ENCODE results near the gene DCLK3. TPM values are rescaled to one million over a fixed set of nuclear protein-coding genes. Genes with fewer than 3 reads are reported as not detected.

The DCLK3 gene
- total and polyA plus RNA-seq, 2 donors (not counting 1 experiment from before 2014, with no cell fraction given) = not detected

DNA sequence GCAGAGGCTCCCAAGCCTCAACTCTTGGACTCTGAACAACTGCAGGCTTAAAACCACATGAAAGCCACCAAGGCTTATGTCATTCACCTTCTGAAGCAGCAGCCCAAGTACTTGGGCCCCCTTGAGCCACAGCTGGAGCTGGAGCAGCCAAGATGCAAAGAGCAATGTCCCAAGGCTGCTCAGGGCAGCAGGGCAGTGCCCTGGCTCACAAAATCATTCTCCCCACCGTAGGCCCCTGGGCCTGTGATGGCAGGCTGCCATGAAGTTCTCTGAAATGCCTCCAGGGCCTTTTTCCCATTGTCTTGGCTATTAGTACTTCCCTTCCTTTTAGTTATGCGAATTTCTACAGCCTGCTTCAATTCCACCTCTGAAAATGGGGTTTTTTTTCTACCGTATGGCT is 83.4 kb downstream of the DCLK3 start:
- Histone ChIP-seq H3K9me3 (ENCODE audit: control extremely low read depth in 1 of 3, control insufficient read depth in 2 of 3, insufficient read depth in 1 of 3, low read length in 2 of 3) (peaks cover 11 to 37% (median 16%) of the 10 kb centered on the region in 3 donors), H3K9ac (ENCODE audit: low read length) (no peak overlapping the region), H3K27me3 (replicated peaks in 1 of 4; ENCODE audit: control extremely low read depth in 1 of 4, control insufficient read depth in 3 of 4, insufficient read depth in 4 of 4, low read length in 3 of 4) (no peaks in the 10 kb centered on the region), H3K4me2 (replicated peaks; ENCODE audit: low read depth, low read length, poor library complexity, severe bottlenecking) (no peak overlapping the region), H3K36me3 (replicated peaks in 1 of 2; ENCODE audit: control extremely low read depth in 1 of 2, control insufficient read depth in 1 of 2, extremely low read depth in 1 of 2, insufficient read depth in 2 of 2, low read length in 1 of 2) (no peaks in the 10 kb centered on the region), H3K79me2 (ENCODE audit: control insufficient read depth, insufficient read depth, low read length) (no peaks in the 10 kb centered on the region), H2AFZ (ENCODE audit: insufficient read depth, low read depth, low read length, poor library complexity, severe bottlenecking) (no peak overlapping the region), H3K4me3 (ENCODE audit: control extremely low read depth in 1 of 5, extremely low read depth in 1 of 5, insufficient read depth in 1 of 5, low read depth in 2 of 5, low read length in 4 of 5) (no peak overlapping the region), H4K20me1 (ENCODE audit: control insufficient read depth, insufficient read depth, low read length, poor library complexity, severe bottlenecking) (no peaks in the 10 kb centered on the region), H3K27ac (ENCODE audit: low read length in 2 of 2) (no peak overlapping the region), H3K4me1 (ENCODE audit: control insufficient read depth in 2 of 2, insufficient read depth in 2 of 2, low read length in 2 of 2) (peaks cover 0 to 5% of the 10 kb centered on the region in 2 donors)
- Mint-ChIP-seq H3K9me3 (ENCODE audit: insufficient read depth) (peaks cover 8% of the 10 kb centered on the region), H3K4me1 (peaks cover 6% of the 10 kb centered on the region), H3K27ac (no peak overlapping the region), H3K27me3 (no peaks in the 10 kb centered on the region), H3K4me3 (no peak overlapping the region)
- DNase-seq = no peak
- no peak for ATAC-seq (ENCODE audit: low read depth)
- TF ChIP-seq CTCF (IDR thresholded peaks at IDR 0.05) = no peak
- ChIA-PET POLR2A (no interaction called here), CTCF (no interaction called here)
- 82% methylated on average over 1 of the region's 3 CpGs for WGBS (ENCODE audit: insufficient coverage)
- intact Hi-C loops (cut with micrococcal nuclease) = no loop called here

DNA sequence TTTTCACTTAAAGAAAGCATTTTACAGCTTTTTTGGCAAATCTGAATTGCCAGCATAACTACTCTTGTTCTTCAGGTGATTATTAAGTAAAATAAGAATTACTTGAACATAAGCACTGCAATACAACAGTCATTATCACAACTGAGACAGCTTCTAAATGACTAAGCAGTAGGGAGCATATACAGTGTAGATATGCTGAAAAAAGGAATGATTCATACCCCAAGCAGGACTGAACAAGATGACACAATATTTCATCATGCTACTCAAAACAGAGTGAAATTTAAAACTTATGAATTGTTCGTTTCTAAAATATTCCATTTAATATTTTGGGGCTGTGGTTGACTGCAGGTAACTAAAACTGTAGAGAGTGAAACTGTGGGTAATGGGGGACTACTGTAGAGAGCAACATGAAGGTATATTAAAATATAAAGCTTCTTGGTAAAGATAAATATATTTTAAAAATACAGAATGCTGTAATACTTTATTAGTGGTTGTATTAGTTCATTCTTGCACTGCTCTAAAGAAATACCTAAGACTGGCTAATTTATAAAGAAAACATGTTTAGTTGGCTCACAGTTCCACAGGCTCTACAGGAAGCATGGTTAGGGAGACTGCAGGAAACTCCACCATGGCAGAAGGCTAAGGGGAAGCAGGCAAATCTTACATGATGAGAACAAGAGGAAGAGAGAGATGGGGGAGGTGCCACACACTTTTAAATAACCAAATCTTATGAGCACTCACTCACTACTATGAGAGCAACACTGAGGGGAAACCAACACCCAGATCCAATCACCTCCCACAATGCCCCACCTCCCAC is 84.8 kb downstream of the DCLK3 start:
- ChIA-PET CTCF (no interaction called here), POLR2A (no interaction called here)
- H3K9me3 ChIP-seq (ENCODE audit: control extremely low read depth in 1 of 3, control insufficient read depth in 2 of 3, insufficient read depth in 1 of 3, low read length in 2 of 3) = peaks cover 11 to 37% (median 16%) of the 10 kb centered on the region in 3 donors
- DNase-seq (no peak), ATAC-seq (ENCODE audit: low read depth) (no peak)
- peaks cover 8% of the 10 kb centered on the region for H3K4me1 Mint-ChIP-seq
- H3K27ac Mint-ChIP-seq = no peak overlapping the region
- H3K9ac ChIP-seq (ENCODE audit: low read length) = no peak overlapping the region
- intact Hi-C loops (cut with micrococcal nuclease) = no loop called here
- no peak overlapping the region for H2AFZ ChIP-seq (ENCODE audit: insufficient read depth, low read depth, low read length, poor library complexity, severe bottlenecking)
- H3K4me1 ChIP-seq (ENCODE audit: control insufficient read depth in 2 of 2, insufficient read depth in 2 of 2, low read length in 2 of 2) = peaks cover 0 to 5% of the 10 kb centered on the region in 2 donors
- H3K4me3 Mint-ChIP-seq = no peak overlapping the region
- H3K27me3 Mint-ChIP-seq = no peaks in the 10 kb centered on the region
- no peaks in the 10 kb centered on the region for H3K79me2 ChIP-seq (ENCODE audit: control insufficient read depth, insufficient read depth, low read length)
- WGBS (ENCODE audit: insufficient coverage) = no CpG with 5 or more reads among the region's 1 CpG
- H3K4me2 ChIP-seq (replicated peaks; ENCODE audit: low read depth, low read length, poor library complexity, severe bottlenecking) = no peak overlapping the region
- no peak overlapping the region for H3K4me3 ChIP-seq (ENCODE audit: control extremely low read depth in 1 of 5, extremely low read depth in 1 of 5, insufficient read depth in 1 of 5, low read depth in 2 of 5, low read length in 4 of 5)
- no peaks in the 10 kb centered on the region for H3K27me3 ChIP-seq (replicated peaks in 1 of 4; ENCODE audit: control extremely low read depth in 1 of 4, control insufficient read depth in 3 of 4, insufficient read depth in 4 of 4, low read length in 3 of 4)
- H4K20me1 ChIP-seq (ENCODE audit: control insufficient read depth, insufficient read depth, low read length, poor library complexity, severe bottlenecking) = no peaks in the 10 kb centered on the region
- no peak overlapping the region for H3K27ac ChIP-seq (ENCODE audit: low read length in 2 of 2)
- no peak for TF ChIP-seq CTCF (IDR thresholded peaks at IDR 0.05)
- TF ChIP-seq EZH2 (IDR thresholded peaks at IDR 0.05; ENCODE audit: borderline replicate concordance, insufficient read depth, low read depth, low read length, poor library complexity, severe bottlenecking) = no peak
- H3K9me3 Mint-ChIP-seq (ENCODE audit: insufficient read depth) = peaks cover 10% of the 10 kb centered on the region
- H3K36me3 ChIP-seq (replicated peaks in 1 of 2; ENCODE audit: control extremely low read depth in 1 of 2, control insufficient read depth in 1 of 2, extremely low read depth in 1 of 2, insufficient read depth in 2 of 2, low read length in 1 of 2) = no peaks in the 10 kb centered on the region

Data from B cell (primary cell).